Mesenchymal stem cell (in vitro differentiated cells and primary cell): Measurements from ENCODE around the gene PTPRN2.

Source experiments
- DNase-seq: peaks from one replicate; pipeline ENCODE4 v3.0.0-alpha.2; 2013
- H2AFZ ChIP-seq: one replicate; pipeline ENCODE4 v1.6.1; 2013; ENCODE audit warnings: low read depth, mild to moderate bottlenecking, control low read depth, inconsistent platforms, low read length, moderate library complexity
- H2AK5ac ChIP-seq: 2 replicates; pipeline ENCODE4 v1.6.1; 2013; ENCODE audit warnings: low read length, moderate library complexity, mild to moderate bottlenecking, inconsistent platforms; ENCODE audit not compliant: severe bottlenecking
- H2BK120ac ChIP-seq: one replicate; pipeline ENCODE4 v1.6.1; 2013; ENCODE audit warnings: low read depth, mild to moderate bottlenecking, inconsistent platforms, low read length, moderate library complexity
- H2BK12ac ChIP-seq, 2 experiments: one replicate each; pipeline ENCODE4 v1.6.1; 2013; ENCODE audit warnings: inconsistent platforms in 2 of 2, low read length in 2 of 2, mild to moderate bottlenecking in 2 of 2, moderate library complexity in 2 of 2, control low read depth in 1 of 2
- H2BK15ac ChIP-seq: one replicate; pipeline ENCODE4 v1.6.1; 2013; ENCODE audit warnings: mild to moderate bottlenecking, low read depth, inconsistent platforms; ENCODE audit not compliant: poor library complexity, severe bottlenecking
- H2BK5ac ChIP-seq: 2 replicates; pipeline ENCODE4 v1.6.1; 2013; ENCODE audit warnings: low read depth, mild to moderate bottlenecking, low read length, control low read depth, inconsistent platforms; ENCODE audit not compliant: poor library complexity, severe bottlenecking
- H3K14ac ChIP-seq, 2 experiments: one replicate each; pipeline ENCODE4 v1.6.1; 2013; ENCODE audit warnings: inconsistent platforms in 2 of 2, low read length in 2 of 2, control low read depth in 1 of 2, mild to moderate bottlenecking in 1 of 2, moderate library complexity in 1 of 2
- H3K18ac ChIP-seq, 2 experiments: one replicate each; pipeline ENCODE4 v1.6.1; 2013; ENCODE audit warnings: inconsistent platforms in 2 of 2, low read length in 2 of 2, control low read depth in 1 of 2, low read depth in 1 of 2, mild to moderate bottlenecking in 1 of 2
- H3K23ac ChIP-seq, 2 experiments: one replicate each; pipeline ENCODE4 v1.6.1; 2013; ENCODE audit warnings: inconsistent platforms in 2 of 2, low read length in 2 of 2, mild to moderate bottlenecking in 2 of 2, moderate library complexity in 2 of 2, control low read depth in 1 of 2
- H3K27ac ChIP-seq: 2 replicates; pipeline ENCODE4 v1.5.1; 2013; ENCODE audit warnings: mild to moderate bottlenecking, moderate library complexity, low read length, control low read depth, inconsistent platforms; ENCODE audit not compliant: poor library complexity, severe bottlenecking
- H3K27me3 ChIP-seq, 2 experiments: 2 replicates each; pipeline versions ENCODE4 v1.6.1 to v1.7.0; 2013; ENCODE audit warnings: low read length in 2 of 2, mild to moderate bottlenecking in 2 of 2, moderate library complexity in 2 of 2, control low read depth in 1 of 2, inconsistent platforms in 1 of 2; ENCODE audit not compliant: control insufficient read depth in 1 of 2, insufficient read depth in 1 of 2
- H3K36me3 ChIP-seq, 2 experiments: 2 replicates each; pipeline versions ENCODE4 v1.6.1 to v1.7.0; 2013; ENCODE audit warnings: low read length in 2 of 2, control low read depth in 1 of 2, inconsistent platforms in 1 of 2, low read depth in 1 of 2, mild to moderate bottlenecking in 1 of 2; ENCODE audit not compliant: insufficient read depth in 2 of 2, control insufficient read depth in 1 of 2
- H3K4ac ChIP-seq, 2 experiments: one replicate each; pipeline ENCODE4 v1.6.1; 2013; ENCODE audit warnings: inconsistent platforms in 2 of 2, low read length in 2 of 2, mild to moderate bottlenecking in 2 of 2, moderate library complexity in 2 of 2, control low read depth in 1 of 2, low read depth in 1 of 2
- H3K4me1 ChIP-seq: 2 replicates; pipeline ENCODE4 v1.6.1; 2013; ENCODE audit warnings: low read depth, low read length, control low read depth; ENCODE audit not compliant: control insufficient read depth, insufficient read depth
- H3K4me2 ChIP-seq: 2 replicates; pipeline ENCODE4 v1.6.1; 2013; ENCODE audit warnings: low read length, mild to moderate bottlenecking, inconsistent platforms; ENCODE audit not compliant: poor library complexity, severe bottlenecking
- H3K4me3 ChIP-seq, 2 experiments: 2 replicates each; pipeline versions ENCODE4 v1.5.1 to v1.7.0; 2013; ENCODE audit warnings: low read length in 2 of 2, mild to moderate bottlenecking in 2 of 2, control low read depth in 1 of 2, low read depth in 1 of 2; ENCODE audit not compliant: insufficient read depth in 1 of 2
- H3K79me1 ChIP-seq: replicated peaks from 2 replicates; pipeline ENCODE4 v1.6.1; 2013; ENCODE audit warnings: mild to moderate bottlenecking, control low read depth, low read length, inconsistent platforms; ENCODE audit not compliant: poor library complexity, severe bottlenecking
- H3K9ac ChIP-seq: 2 replicates; pipeline ENCODE4 v1.7.0; 2013; ENCODE audit warnings: mild to moderate bottlenecking, low read length, moderate library complexity
- H3K9me3 ChIP-seq: 2 replicates; pipeline ENCODE4 v1.7.0; 2013; ENCODE audit warnings: mild to moderate bottlenecking, low read length; ENCODE audit not compliant: control insufficient read depth
- H4K8ac ChIP-seq: one replicate; pipeline ENCODE4 v1.6.1; 2013; ENCODE audit warnings: inconsistent platforms, mild to moderate bottlenecking, low read length, moderate library complexity
- H4K91ac ChIP-seq: one replicate; pipeline ENCODE4 v1.6.1; 2013; ENCODE audit warnings: mild to moderate bottlenecking, low read length, inconsistent platforms
- WGBS: methylation state at CpG from one replicate; pipeline ENCODE4 v1.1.7; 2013; ENCODE audit warnings: mixed read lengths; 5-methylcytosine and 5-hydroxymethylcytosine counted together

The PTPRN2 gene

GRCh38 chr7:157973971-157974677, 613.5 kb downstream of the PTPRN2 start:
- Histone ChIP-seq H3K14ac (no peak overlapping the region), H3K9ac (no peak overlapping the region), H3K4ac (no peak overlapping the region), H2BK12ac (no peak overlapping the region), H4K8ac (no peak overlapping the region), H3K36me3 (no peaks in the 10 kb centered on the region), H3K79me1 (no peaks in the 10 kb centered on the region), H2BK120ac (no peak overlapping the region), H2AFZ (no peak overlapping the region), H3K9me3 (peaks cover 18% of the 10 kb centered on the region), H4K91ac (no peak overlapping the region), H3K18ac (no peak overlapping the region), H2BK15ac (no peak overlapping the region), H2AK5ac (no peak overlapping the region), H3K4me1 (peaks cover 1% of the 10 kb centered on the region), H3K4me3 (no peak overlapping the region), H2BK5ac (no peak overlapping the region), H3K4me2 (no peak overlapping the region), H3K27ac (no peak overlapping the region), H3K27me3 (no peaks in the 10 kb centered on the region), H3K23ac (no peak overlapping the region)
- WGBS: 90% methylated on average over 23 of the region's 23 CpGs
- peak; percentile 3 for DNase-seq

DNA sequence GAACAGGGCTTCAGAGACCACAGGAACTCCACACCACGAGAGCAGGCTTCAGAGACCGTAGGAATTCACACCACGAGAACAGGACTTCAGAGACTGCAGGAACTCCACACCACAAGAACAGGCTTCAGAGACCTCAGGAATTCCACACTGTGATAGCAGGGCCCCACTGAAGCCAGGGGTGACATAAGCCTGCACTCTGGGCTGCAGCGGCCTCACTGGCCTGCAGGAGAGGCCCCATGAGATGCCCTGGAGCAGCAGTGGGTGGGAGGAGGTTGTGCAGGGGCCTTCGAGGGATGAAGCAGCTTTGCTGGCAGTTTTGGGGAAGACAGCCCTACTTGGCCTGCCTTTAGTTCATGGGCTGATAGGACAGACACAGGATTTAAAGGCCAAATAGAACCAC, 614.7 kb downstream of the PTPRN2 start:
- H3K79me1 ChIP-seq: no peaks in the 10 kb centered on the region
- H2BK12ac ChIP-seq: no peak overlapping the region
- no peak overlapping the region for H3K4me2 ChIP-seq
- H3K36me3 ChIP-seq: no peaks in the 10 kb centered on the region
- H3K4me3 ChIP-seq: no peak overlapping the region
- no peak overlapping the region for H4K91ac ChIP-seq
- H2AFZ ChIP-seq: no peak overlapping the region
- no peak overlapping the region for H2BK5ac ChIP-seq
- no peak overlapping the region for H3K23ac ChIP-seq
- no peak overlapping the region for H4K8ac ChIP-seq
- no peak overlapping the region for H3K27ac ChIP-seq
- H3K9me3 ChIP-seq: peaks cover 22% of the 10 kb centered on the region
- DNase-seq: no peak
- no peaks in the 10 kb centered on the region for H3K27me3 ChIP-seq
- H3K14ac ChIP-seq: no peak overlapping the region
- no peak overlapping the region for H2AK5ac ChIP-seq
- H3K9ac ChIP-seq: no peak overlapping the region
- no peak overlapping the region for H2BK120ac ChIP-seq
- H3K4me1 ChIP-seq: peaks cover 1% of the 10 kb centered on the region
- H2BK15ac ChIP-seq: no peak overlapping the region
- no peak overlapping the region for H3K4ac ChIP-seq
- WGBS: 66% methylated on average over 5 of the region's 5 CpGs
- no peak overlapping the region for H3K18ac ChIP-seq

DNA sequence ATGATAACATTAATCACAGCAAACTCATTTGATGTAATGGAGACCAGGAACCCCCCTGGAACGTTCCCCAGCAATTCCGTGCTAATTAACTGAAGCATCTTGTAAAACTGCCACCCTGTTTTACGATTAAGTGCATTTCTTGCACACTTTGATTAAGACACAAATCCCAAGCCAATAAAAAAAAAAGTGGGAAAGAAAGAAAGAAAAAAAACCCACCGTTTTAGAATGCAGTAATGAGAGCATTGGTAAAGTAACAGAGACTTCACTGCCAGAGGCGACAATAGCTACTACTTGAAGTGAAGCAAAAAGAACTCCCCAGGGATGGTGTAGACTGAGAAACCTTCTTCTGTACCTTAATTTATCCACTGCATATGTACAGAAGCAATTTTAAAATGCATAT, 616.1 kb downstream of the PTPRN2 start:
- H3K9ac ChIP-seq: no peak overlapping the region
- no peak overlapping the region for H3K4me3 ChIP-seq
- H2BK12ac ChIP-seq: no peak overlapping the region
- no peak overlapping the region for H3K27ac ChIP-seq
- no peak overlapping the region for H3K4ac ChIP-seq
- H3K14ac ChIP-seq: no peak overlapping the region
- no peaks in the 10 kb centered on the region for H3K27me3 ChIP-seq
- no peak overlapping the region for H3K18ac ChIP-seq
- H3K79me1 ChIP-seq: no peaks in the 10 kb centered on the region
- H2BK15ac ChIP-seq: no peak overlapping the region
- H3K9me3 ChIP-seq: peaks cover 31% of the 10 kb centered on the region
- WGBS: 50% methylated on average over 3 of the region's 5 CpGs
- H3K4me1 ChIP-seq: peaks cover 1% of the 10 kb centered on the region
- no peaks in the 10 kb centered on the region for H3K36me3 ChIP-seq
- no peak overlapping the region for H3K4me2 ChIP-seq
- H4K8ac ChIP-seq: no peak overlapping the region
- DNase-seq: no peak
- H2AFZ ChIP-seq: no peak overlapping the region
- no peak overlapping the region for H2AK5ac ChIP-seq
- H2BK5ac ChIP-seq: no peak overlapping the region
- H2BK120ac ChIP-seq: no peak overlapping the region
- no peak overlapping the region for H4K91ac ChIP-seq
- H3K23ac ChIP-seq: no peak overlapping the region

DNA sequence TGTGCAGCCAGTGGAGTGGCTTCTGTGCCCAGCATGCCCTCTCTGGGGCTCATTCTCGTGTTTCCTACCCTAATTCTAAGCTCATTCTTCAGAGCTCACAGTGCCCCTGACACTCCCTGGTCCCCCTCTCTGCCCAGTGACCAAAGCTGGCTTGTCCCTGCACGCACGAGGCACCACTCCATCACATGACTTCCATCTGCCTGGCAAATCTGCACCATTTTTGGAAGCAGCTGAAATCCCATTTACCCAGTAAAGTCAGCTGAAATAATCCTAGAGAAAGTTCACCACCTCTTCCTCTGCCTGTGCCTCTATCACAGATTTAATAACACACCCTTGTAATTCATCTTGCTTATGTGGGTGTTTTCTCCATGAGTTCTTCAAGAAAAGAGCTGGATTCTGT, 616.9 kb downstream of the PTPRN2 start:
- Histone ChIP-seq H3K36me3 (no peaks in the 10 kb centered on the region), H2BK5ac (no peak overlapping the region), H3K18ac (no peak overlapping the region), H3K27me3 (no peaks in the 10 kb centered on the region), H3K9me3 (peaks cover 34% of the 10 kb centered on the region), H3K79me1 (no peaks in the 10 kb centered on the region), H2AK5ac (no peak overlapping the region), H4K91ac (no peak overlapping the region), H3K4me3 (no peak overlapping the region), H3K9ac (no peak overlapping the region), H3K23ac (no peak overlapping the region), H3K4me1 (no peaks in the 10 kb centered on the region), H4K8ac (no peak overlapping the region), H3K4me2 (no peak overlapping the region), H3K14ac (no peak overlapping the region), H3K27ac (no peak overlapping the region), H2BK120ac (no peak overlapping the region), H3K4ac (no peak overlapping the region), H2AFZ (no peak overlapping the region), H2BK12ac (no peak overlapping the region), H2BK15ac (no peak overlapping the region)
- 52% methylated on average over 3 of the region's 3 CpGs for WGBS
- no peak for DNase-seq
